A673 (cell line): Measurements from ENCODE around the gene SPTAN1.

Experiments used
- CTCF ChIP-seq: fragments of 300-800, 200-600 bp; sonication (generic); conservative IDR thresholded peaks from 2 replicates; pipeline ENCODE4 v1.5.1; 2017; ENCODE audit warnings: low read depth, mild to moderate bottlenecking, antibody characterized with exemption, low read length, moderate library complexity, mixed read lengths
- EZH2 ChIP-seq: fragments of 200-600 bp; sonication (generic); IDR thresholded peaks from 2 replicates; pipeline ENCODE4 v1.6.1; 2017; ENCODE audit warnings: borderline replicate concordance, low read depth, mild to moderate bottlenecking, mixed read lengths, antibody characterized with exemption, low read length; ENCODE audit not compliant: poor library complexity, severe bottlenecking

- TF ChIP-seq CTCF (no peak), EZH2 (no peak)
Observed at GRCh38 chr9:128512820-128513219, 39.6 kb upstream of the SPTAN1 start.
